Activated CD8-positive, alpha-beta T cell treated with anti-CD3 and anti-CD28 coated beads for 36 hours (primary cell): ENCODE measurements around the gene PARD3. TPM values are rescaled to one million over a fixed set of nuclear protein-coding genes. Genes with fewer than 3 reads are reported as not detected.

Experiments used
- ATAC-seq: fragments of 200-7000 bp; cut with Tn5 transposase; one replicate; pipeline ENCODE4 v1.10.0; 2021; ENCODE audit warnings: mild to moderate bottlenecking, moderate library complexity
- CTCF ChIA-PET: fragments of 350-600 bp; sonication (Branson Sonifier 250); formaldehyde crosslinking; loops from one replicate; lab custom pipeline; 2021; ENCODE audit warnings: antibody characterized with exemption; lab: Charles Lee
- POLR2A ChIA-PET: fragments of 350-600 bp; sonication (Branson Sonifier 250); formaldehyde crosslinking; loops from one replicate; lab custom pipeline; 2021; ENCODE audit warnings: antibody characterized with exemption; lab: Charles Lee
- DNase-seq: peaks from one replicate; pipeline ENCODE4 v3.0.0-alpha.2; 2020
- H3K27ac Mint-ChIP-seq: one replicate; pipeline ENCODE4 v1.8.0; 2021; ENCODE audit warnings: mild to moderate bottlenecking, mixed read lengths
- H3K27me3 Mint-ChIP-seq: one replicate; pipeline ENCODE4 v1.8.0; 2021; ENCODE audit warnings: mixed read lengths
- H3K36me3 Mint-ChIP-seq: one replicate; pipeline ENCODE4 v1.8.0; 2021; ENCODE audit warnings: low read depth, mixed read lengths
- H3K4me1 Mint-ChIP-seq: one replicate; pipeline ENCODE4 v1.8.0; 2021; ENCODE audit warnings: low read depth, mixed read lengths
- H3K4me3 Mint-ChIP-seq: one replicate; pipeline ENCODE4 v1.8.0; 2021; ENCODE audit warnings: mild to moderate bottlenecking, moderate library complexity, mixed read lengths
- H3K9me3 Mint-ChIP-seq: one replicate; pipeline ENCODE4 v1.8.0; 2021; ENCODE audit warnings: mixed read lengths
- intact Hi-C: fragments of 100-400 bp; cut with micrococcal nuclease; formaldehyde crosslinking; loops from one replicate; pipeline ENCODE4 v1.10.0; 2022
- total RNA-seq, 2 experiments: library from RNA; stranded (reverse); gene quantifications; one replicate each; pipeline ENCODE4 v1.2.3, GENCODE V29; 2021
- TF ChIP-seq, protein P1 (sequence below): fragments of 200-600 bp; IDR thresholded peaks from one replicate; pipeline ENCODE4 v1.8.0; 2022; ENCODE audit warnings: antibody characterized with exemption, mild to moderate bottlenecking

The PARD3 gene
- total RNA-seq, 2 experiments from 2014 or later, result 1.6 to 2.0 TPM

DNA sequence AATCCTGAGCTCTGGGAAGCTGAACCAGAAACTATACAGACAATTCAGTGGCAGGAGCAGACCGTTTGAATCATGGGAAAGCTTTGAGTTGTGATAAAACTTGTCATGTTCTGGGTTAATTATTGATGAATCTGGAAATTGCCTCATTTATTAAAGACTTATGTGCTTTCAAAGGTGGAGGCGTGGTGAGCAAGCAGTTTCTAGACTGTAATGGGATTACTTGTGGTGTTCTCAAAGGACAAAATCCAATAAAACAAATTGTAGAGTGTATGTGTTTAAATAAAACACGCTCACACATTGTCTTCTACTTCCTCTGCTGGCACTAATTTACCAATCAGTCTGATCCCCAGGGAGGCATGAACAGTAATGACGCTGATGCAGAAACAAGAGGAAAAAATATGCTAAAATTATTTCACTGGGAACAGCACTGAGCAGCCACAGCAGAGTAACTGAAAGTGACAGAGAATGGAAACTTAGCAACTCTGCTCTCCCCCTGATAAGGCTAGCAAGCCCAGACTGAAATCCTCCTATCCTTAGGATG, 25.1 kb downstream of the PARD3 start:
- TF ChIP-seq, protein P1, sequence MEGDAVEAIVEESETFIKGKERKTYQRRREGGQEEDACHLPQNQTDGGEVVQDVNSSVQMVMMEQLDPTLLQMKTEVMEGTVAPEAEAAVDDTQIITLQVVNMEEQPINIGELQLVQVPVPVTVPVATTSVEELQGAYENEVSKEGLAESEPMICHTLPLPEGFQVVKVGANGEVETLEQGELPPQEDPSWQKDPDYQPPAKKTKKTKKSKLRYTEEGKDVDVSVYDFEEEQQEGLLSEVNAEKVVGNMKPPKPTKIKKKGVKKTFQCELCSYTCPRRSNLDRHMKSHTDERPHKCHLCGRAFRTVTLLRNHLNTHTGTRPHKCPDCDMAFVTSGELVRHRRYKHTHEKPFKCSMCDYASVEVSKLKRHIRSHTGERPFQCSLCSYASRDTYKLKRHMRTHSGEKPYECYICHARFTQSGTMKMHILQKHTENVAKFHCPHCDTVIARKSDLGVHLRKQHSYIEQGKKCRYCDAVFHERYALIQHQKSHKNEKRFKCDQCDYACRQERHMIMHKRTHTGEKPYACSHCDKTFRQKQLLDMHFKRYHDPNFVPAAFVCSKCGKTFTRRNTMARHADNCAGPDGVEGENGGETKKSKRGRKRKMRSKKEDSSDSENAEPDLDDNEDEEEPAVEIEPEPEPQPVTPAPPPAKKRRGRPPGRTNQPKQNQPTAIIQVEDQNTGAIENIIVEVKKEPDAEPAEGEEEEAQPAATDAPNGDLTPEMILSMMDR, result no peak
- ATAC-seq (no peak), DNase-seq (no peak)
- no peaks in the 10 kb centered on the region for H3K4me1 Mint-ChIP-seq
- ChIA-PET POLR2A (no interaction called here), CTCF (no interaction called here)
- H3K27ac Mint-ChIP-seq, result no peak overlapping the region
- H3K36me3 Mint-ChIP-seq, result no peaks in the 10 kb centered on the region
- peaks cover 2% of the 10 kb centered on the region for H3K27me3 Mint-ChIP-seq
- intact Hi-C loops, result no loop called here
- H3K9me3 Mint-ChIP-seq, result no peaks in the 10 kb centered on the region
- no peak overlapping the region for H3K4me3 Mint-ChIP-seq

- Mint-ChIP-seq H3K36me3 (no peaks in the 10 kb centered on the region), H3K4me3 (no peak overlapping the region), H3K9me3 (no peaks in the 10 kb centered on the region), H3K27me3 (peaks cover 7% of the 10 kb centered on the region), H3K27ac (no peak overlapping the region), H3K4me1 (no peaks in the 10 kb centered on the region)
- DNase-seq (no peak), ATAC-seq (no peak)
- TF ChIP-seq, protein P1, result no peak
- intact Hi-C loops, result no loop called here
- CTCF ChIA-PET, result no interaction called here
- POLR2A ChIA-PET, result no interaction called here
These were observed 28.6 kb downstream of the PARD3 start for GRCh38 chr10:34786464-34786863.

GRCh38 chr10:34781711-34782110, 33.4 kb downstream of the PARD3 start:
- H3K9me3 Mint-ChIP-seq, result no peaks in the 10 kb centered on the region
- intact Hi-C loops, result no loop called here
- no peak overlapping the region for H3K4me3 Mint-ChIP-seq
- no peak overlapping the region for H3K27ac Mint-ChIP-seq
- H3K36me3 Mint-ChIP-seq, result no peaks in the 10 kb centered on the region
- TF ChIP-seq, protein P1, result no peak
- ChIA-PET POLR2A (no interaction called here), CTCF (no interaction called here)
- ATAC-seq, result no peak
- peaks cover 13% of the 10 kb centered on the region for H3K27me3 Mint-ChIP-seq
- H3K4me1 Mint-ChIP-seq, result peaks cover 6% of the 10 kb centered on the region
- no peak for DNase-seq

- H3K27ac Mint-ChIP-seq, result no peak overlapping the region
- DNase-seq (peak; percentile 5), ATAC-seq (no peak)
- peaks cover 13% of the 10 kb centered on the region for H3K27me3 Mint-ChIP-seq
- H3K4me1 Mint-ChIP-seq, result peaks cover 6% of the 10 kb centered on the region
- CTCF ChIA-PET, result no interaction called here
- no peaks in the 10 kb centered on the region for H3K9me3 Mint-ChIP-seq
- TF ChIP-seq, protein P1, result no peak
- POLR2A ChIA-PET, result no interaction called here
- intact Hi-C loops, result no loop called here
- peak overlapping the region; percentile 12 for H3K4me3 Mint-ChIP-seq
- H3K36me3 Mint-ChIP-seq, result no peaks in the 10 kb centered on the region
These were observed 34.2 kb downstream of the PARD3 start for GRCh38 chr10:34780818-34781380.

- Mint-ChIP-seq H3K27ac (no peak overlapping the region), H3K4me1 (peaks cover 6% of the 10 kb centered on the region), H3K27me3 (peaks cover 10% of the 10 kb centered on the region), H3K36me3 (no peaks in the 10 kb centered on the region), H3K9me3 (no peaks in the 10 kb centered on the region), H3K4me3 (no peak overlapping the region)
- ATAC-seq (no peak), DNase-seq (no peak)
- intact Hi-C loops, result no loop called here
- POLR2A ChIA-PET, result no interaction called here
- TF ChIP-seq, protein P1, result no peak
- CTCF ChIA-PET, result no interaction called here
These were observed 36.9 kb downstream of the PARD3 start for GRCh38 chr10:34778237-34778636.
